GM12864 (cell line): ENCODE measurements around the gene ZNF226.
"Not testable (repeated sequence)": the region's sequence is repeated elsewhere in the genome, so short reads cannot be mapped to it uniquely, and the experiment has no call there.

Experiments
- DNase-seq: peaks from one replicate; pipeline ENCODE4 v3.0.0-alpha.2; 2011; ENCODE audit warnings: low read depth
- H3K4me3 ChIP-seq: 2 replicates; pipeline ENCODE4 v1.5.1; 2011; ENCODE audit warnings: mild to moderate bottlenecking, low read depth, low read length, control low read depth
- TF ChIP-seq, protein P1 (sequence below): IDR thresholded peaks from 2 replicates; pipeline ENCODE4 v1.5.1; 2011; ENCODE audit warnings: low read depth, mild to moderate bottlenecking, moderate library complexity, low read length, control low read depth, inconsistent platforms; ENCODE audit errors: missing control alignments

Gene ZNF226

DNA sequence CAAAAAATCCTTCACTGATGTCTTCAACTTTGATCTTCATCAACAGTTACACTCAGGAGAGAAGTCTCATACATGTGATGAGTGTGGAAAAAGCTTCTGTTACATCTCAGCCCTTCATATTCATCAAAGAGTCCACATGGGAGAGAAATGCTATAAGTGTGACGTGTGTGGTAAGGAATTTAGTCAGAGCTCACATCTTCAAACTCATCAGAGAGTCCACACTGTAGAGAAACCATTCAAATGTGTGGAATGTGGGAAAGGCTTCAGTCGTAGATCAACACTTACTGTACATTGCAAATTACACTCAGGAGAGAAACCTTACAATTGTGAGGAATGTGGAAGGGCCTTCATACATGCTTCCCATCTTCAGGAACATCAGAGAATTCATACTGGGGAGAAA is 8.4 kb upstream of the ZNF226 start:
- H3K4me3 ChIP-seq = no peak overlapping the region
- TF ChIP-seq, protein P1, sequence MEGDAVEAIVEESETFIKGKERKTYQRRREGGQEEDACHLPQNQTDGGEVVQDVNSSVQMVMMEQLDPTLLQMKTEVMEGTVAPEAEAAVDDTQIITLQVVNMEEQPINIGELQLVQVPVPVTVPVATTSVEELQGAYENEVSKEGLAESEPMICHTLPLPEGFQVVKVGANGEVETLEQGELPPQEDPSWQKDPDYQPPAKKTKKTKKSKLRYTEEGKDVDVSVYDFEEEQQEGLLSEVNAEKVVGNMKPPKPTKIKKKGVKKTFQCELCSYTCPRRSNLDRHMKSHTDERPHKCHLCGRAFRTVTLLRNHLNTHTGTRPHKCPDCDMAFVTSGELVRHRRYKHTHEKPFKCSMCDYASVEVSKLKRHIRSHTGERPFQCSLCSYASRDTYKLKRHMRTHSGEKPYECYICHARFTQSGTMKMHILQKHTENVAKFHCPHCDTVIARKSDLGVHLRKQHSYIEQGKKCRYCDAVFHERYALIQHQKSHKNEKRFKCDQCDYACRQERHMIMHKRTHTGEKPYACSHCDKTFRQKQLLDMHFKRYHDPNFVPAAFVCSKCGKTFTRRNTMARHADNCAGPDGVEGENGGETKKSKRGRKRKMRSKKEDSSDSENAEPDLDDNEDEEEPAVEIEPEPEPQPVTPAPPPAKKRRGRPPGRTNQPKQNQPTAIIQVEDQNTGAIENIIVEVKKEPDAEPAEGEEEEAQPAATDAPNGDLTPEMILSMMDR = no peak
- no peak for DNase-seq

DNA sequence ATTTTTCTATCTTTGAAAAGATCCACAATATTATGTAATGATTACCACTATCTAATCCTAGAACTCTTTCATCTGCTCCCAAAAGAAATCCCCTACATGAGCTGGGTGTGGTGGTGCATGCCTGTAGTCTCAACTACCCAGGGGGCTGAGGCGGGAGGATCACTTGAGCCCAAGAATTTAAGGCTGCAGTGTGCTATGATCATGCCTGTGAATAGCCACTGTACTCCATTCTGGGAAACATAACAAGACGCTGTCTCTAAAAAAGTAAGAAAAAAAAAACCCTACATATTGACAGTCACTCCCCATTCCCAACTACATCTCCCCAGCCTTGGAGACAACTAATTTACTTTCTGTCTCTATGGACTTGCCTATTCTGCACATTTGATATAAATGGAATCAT is 1.1 kb upstream of the ZNF226 start:
- no peak for DNase-seq
- no peak overlapping the region for H3K4me3 ChIP-seq
- TF ChIP-seq, protein P1 = no peak

DNA sequence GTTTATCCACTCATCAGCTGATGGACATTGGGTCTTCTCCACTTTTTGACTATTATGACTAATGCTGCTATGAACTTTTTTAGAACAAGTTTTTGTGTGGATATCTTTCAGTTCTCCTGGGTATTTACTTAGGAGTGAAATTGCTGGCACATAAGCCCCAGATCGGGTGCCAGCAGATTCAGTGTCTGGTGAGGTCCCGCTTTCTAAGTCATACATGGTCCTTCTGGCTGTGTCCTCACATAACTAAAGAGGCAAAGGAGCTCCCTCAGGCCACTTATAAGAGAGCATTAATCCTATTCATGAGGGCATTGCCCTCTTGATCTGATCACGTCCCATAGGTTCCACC is 600 bp upstream of the ZNF226 start:
- peak overlapping the region; percentile 89 for H3K4me3 ChIP-seq
- DNase-seq = no peak
- TF ChIP-seq, protein P1 = no peak

DNA sequence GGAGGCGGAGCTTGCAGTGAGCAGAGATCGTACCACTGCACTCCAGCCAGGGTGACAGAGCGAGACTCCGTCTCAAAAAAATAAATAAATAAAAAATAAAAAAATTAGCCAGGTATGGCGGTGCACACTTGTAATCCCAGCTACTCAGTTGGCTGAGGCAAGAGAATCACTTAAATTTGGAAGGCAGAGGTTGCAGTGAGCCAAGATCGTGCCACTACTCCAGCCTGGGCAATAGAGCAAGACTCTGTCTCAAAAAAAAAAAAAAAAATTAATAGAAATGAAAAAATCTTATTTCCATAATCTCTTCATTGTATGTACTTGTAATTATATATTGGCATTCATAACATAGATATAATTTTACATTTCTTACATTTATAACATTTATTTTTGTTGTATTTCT is 5.8 kb downstream of the ZNF226 start:
- DNase-seq, H3K4me3 ChIP-seq: not testable (repeated sequence)

DNA sequence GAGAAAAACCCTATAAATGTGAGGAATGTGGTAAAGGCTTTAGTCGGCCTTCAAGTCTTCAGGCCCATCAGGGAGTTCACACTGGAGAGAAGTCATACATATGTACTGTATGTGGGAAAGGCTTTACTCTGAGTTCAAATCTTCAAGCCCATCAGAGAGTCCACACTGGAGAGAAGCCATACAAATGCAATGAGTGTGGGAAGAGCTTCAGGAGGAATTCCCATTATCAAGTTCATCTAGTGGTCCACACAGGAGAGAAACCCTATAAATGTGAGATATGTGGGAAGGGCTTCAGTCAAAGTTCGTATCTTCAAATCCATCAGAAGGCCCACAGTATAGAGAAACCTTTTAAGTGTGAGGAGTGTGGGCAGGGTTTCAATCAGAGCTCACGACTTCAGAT is 11.7 kb downstream of the ZNF226 start:
- TF ChIP-seq, protein P1 = no peak
- no peak for DNase-seq
- H3K4me3 ChIP-seq = no peak overlapping the region

DNA sequence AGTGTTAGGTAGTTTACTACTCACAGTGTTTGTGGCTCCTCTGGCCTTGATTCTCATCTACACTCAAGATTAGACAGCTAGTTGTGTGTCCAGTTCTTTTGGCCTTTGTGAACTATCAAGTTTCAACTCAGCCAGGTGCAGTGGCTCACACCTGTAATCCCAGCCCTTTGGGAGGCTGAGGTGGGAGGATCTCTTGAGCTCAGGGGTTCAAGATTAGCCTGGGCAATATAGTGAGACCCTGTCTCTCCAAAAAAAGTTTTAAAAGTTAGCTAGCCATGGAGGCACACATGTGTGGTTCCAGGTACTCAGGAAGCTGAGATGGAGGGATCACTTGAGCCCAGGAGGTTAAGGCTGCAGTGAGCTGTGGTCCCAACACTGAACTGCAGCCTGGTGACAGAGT is 16.1 kb downstream of the ZNF226 start:
- TF ChIP-seq, protein P1 = no peak
- DNase-seq = no peak
- H3K4me3 ChIP-seq = no peak overlapping the region

DNA sequence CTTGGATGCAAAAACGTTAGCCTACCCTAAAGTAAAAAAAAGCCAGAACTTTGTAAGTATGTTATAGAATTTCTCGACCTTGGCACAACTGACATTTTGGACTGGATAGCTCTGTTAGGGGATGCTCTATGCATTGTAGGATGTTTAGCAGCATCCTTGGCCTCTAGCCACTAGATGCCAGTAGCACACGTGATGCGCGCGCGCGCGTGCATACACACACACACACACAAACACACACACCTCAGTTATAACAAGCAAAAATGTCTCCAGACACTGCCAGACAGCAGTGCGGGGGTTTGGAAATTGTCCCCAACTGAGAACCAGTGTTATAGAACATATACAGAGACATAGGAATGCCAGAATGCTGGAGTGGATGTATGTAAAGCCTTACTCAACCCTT is 17.2 kb downstream of the ZNF226 start:
- DNase-seq = no peak
- TF ChIP-seq, protein P1 = no peak
- H3K4me3 ChIP-seq = no peak overlapping the region

DNA sequence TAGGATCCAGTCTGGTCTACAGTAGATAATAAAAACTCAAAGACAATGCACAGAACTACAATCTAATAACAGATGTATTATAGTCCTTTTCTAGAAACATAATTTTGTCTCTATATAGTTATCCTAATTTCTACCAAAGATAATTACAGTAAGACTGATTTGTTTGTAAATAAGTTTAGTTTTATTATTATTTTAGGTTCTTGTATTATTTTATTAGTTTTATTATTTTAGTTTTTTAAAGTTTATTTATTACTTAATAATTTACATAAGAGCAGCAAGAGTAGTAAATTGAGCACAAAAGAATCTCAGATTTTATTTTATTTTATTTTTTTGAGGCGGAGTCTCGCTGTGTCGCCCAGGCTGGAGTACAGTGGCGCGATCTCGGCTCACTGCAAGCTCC is 25.1 kb downstream of the ZNF226 start:
- H3K4me3 ChIP-seq = no peak overlapping the region
- DNase-seq = no peak
- TF ChIP-seq, protein P1 = no peak
